Endothelial cell of hepatic sinusoid (primary cell): Measurements from ENCODE around the gene CNTN5.
"Not testable (repeated sequence)": the region's sequence is repeated elsewhere in the genome, so short reads cannot be mapped to it uniquely, and the experiment has no call there.

Experiments used
- in situ Hi-C: cut with HindIII; loops from 2 replicates; pipeline ENCODE4 v1.10.0; 2017; ENCODE audit warnings: low sequenced_read_pairs

The CNTN5 gene

GRCh38 chr11:99268886-99269285 lies 248.1 kb downstream of the CNTN5 start:
- in situ Hi-C loops, result no loop called here

GRCh38 chr11:99271527-99271926 lies 250.8 kb downstream of the CNTN5 start:
- in situ Hi-C loops, result no loop called here

GRCh38 chr11:99275521-99275920 lies 254.8 kb downstream of the CNTN5 start:
- in situ Hi-C loops, result no loop called here

- in situ Hi-C loops, result no loop called here
These were observed 256.5 kb downstream of the CNTN5 start for GRCh38 chr11:99277281-99277680.

GRCh38 chr11:99279266-99279665 lies 258.5 kb downstream of the CNTN5 start:
- in situ Hi-C loops, result no loop called here

GRCh38 chr11:99281331-99281730 lies 260.6 kb downstream of the CNTN5 start:
- in situ Hi-C loops, result no loop called here

GRCh38 chr11:99297925-99298324 lies 277.2 kb downstream of the CNTN5 start:
- in situ Hi-C loops, result not testable (repeated sequence)

GRCh38 chr11:99307510-99308088 lies 286.9 kb downstream of the CNTN5 start:
- in situ Hi-C loops, result loop anchor here (5.0 kb wide), 1 partner anchor 100 kb away; no protein-coding TSS in a partner anchor

- in situ Hi-C loops, result no loop called here
These were observed 291.1 kb downstream of the CNTN5 start for GRCh38 chr11:99311870-99312269.

GRCh38 chr11:99316776-99317520 lies 296.2 kb downstream of the CNTN5 start:
- in situ Hi-C loops, result no loop called here

GRCh38 chr11:99320769-99321290 lies 300.1 kb downstream of the CNTN5 start:
- in situ Hi-C loops, result no loop called here

GRCh38 chr11:99325847-99326246 lies 305.1 kb downstream of the CNTN5 start:
- in situ Hi-C loops, result no loop called here

- in situ Hi-C loops, result no loop called here
These were observed 306.3 kb downstream of the CNTN5 start for GRCh38 chr11:99327066-99327465.

- in situ Hi-C loops, result no loop called here
These were observed 306.8 kb downstream of the CNTN5 start for GRCh38 chr11:99327527-99327926.

GRCh38 chr11:99333621-99334020 lies 312.9 kb downstream of the CNTN5 start:
- in situ Hi-C loops, result no loop called here

GRCh38 chr11:99343117-99343516 lies 322.4 kb downstream of the CNTN5 start:
- in situ Hi-C loops, result no loop called here

- in situ Hi-C loops, result no loop called here
These were observed 328.5 kb downstream of the CNTN5 start for GRCh38 chr11:99349151-99349673.

- in situ Hi-C loops, result no loop called here
These were observed 330.9 kb downstream of the CNTN5 start for GRCh38 chr11:99351624-99352023.

- in situ Hi-C loops, result no loop called here
These were observed 331.9 kb downstream of the CNTN5 start for GRCh38 chr11:99352642-99353041.

- in situ Hi-C loops, result no loop called here
These were observed 345.8 kb downstream of the CNTN5 start for GRCh38 chr11:99366546-99366945.

- in situ Hi-C loops, result no loop called here
These were observed 347.8 kb downstream of the CNTN5 start for GRCh38 chr11:99368583-99368982.
